C4-2B (cell line): Measurements from ENCODE around the gene NXPH1.

ENCODE experiments used
- H3K27ac ChIP-seq: fragments of 450-650 bp; 2 replicates; pipeline ENCODE4 v1.5.1; 2017
- CTCF ChIP-seq: fragments of 450-650 bp; conservative IDR thresholded peaks from 2 replicates; pipeline ENCODE4 v1.5.1; 2017; ENCODE audit warnings: mild to moderate bottlenecking
- ZFX ChIP-seq: fragments of 450-650 bp; IDR thresholded peaks from 2 replicates; pipeline ENCODE4 v1.6.1; 2017

NXPH1 gene

GRCh38 chr7:8444468-8444769, 11.0 kb downstream of the NXPH1 start:
- no peak overlapping the region for H3K27ac ChIP-seq
- no peak; the same call in 1 of the 2 replicates for TF ChIP-seq CTCF
- TF ChIP-seq ZFX = no peak

- TF ChIP-seq CTCF (no peak), ZFX (no peak)
- H3K27ac ChIP-seq = no peak overlapping the region
Observed at GRCh38 chr7:8453535-8453934, 20.1 kb downstream of the NXPH1 start.

GRCh38 chr7:8455426-8455825, 22.0 kb downstream of the NXPH1 start:
- TF ChIP-seq ZFX = no peak
- no peak for TF ChIP-seq CTCF
- no peak overlapping the region for H3K27ac ChIP-seq

- no peak overlapping the region for H3K27ac ChIP-seq
- TF ChIP-seq ZFX = no peak
Observed at GRCh38 chr7:8462309-8462708, 28.9 kb downstream of the NXPH1 start.

- TF ChIP-seq ZFX (no peak), CTCF (no peak)
- H3K27ac ChIP-seq = no peak overlapping the region
Observed at GRCh38 chr7:8465338-8465737, 31.9 kb downstream of the NXPH1 start.

GRCh38 chr7:8480527-8480926, 47.1 kb downstream of the NXPH1 start:
- no peak for TF ChIP-seq CTCF
- TF ChIP-seq ZFX = no peak
- no peak overlapping the region for H3K27ac ChIP-seq

- TF ChIP-seq ZFX = no peak
- no peak for TF ChIP-seq CTCF
- H3K27ac ChIP-seq = no peak overlapping the region
Observed at GRCh38 chr7:8481096-8481495, 47.7 kb downstream of the NXPH1 start.

- TF ChIP-seq ZFX = no peak
- no peak for TF ChIP-seq CTCF
- no peak overlapping the region for H3K27ac ChIP-seq
Observed at GRCh38 chr7:8481752-8482446, 48.5 kb downstream of the NXPH1 start.
